Dermis microvascular lymphatic vessel endothelial cell (primary cell): ENCODE measurements around the gene TMEM167B. TPM values are rescaled to one million over a fixed set of nuclear protein-coding genes. Genes with fewer than 3 reads are reported as not detected.

Experiments
- DNase-seq, 2 donors: peaks; one replicate each; pipeline versions ENCODE4 v3.0.0 to v3.0.0-alpha.2; 2010; ENCODE audit warnings: low read depth in 2 of 2
- total RNA-seq: library from RNA; depleted of rRNA; stranded (reverse); fragments of >200 nt; gene quantifications from 2 replicates; pipeline ENCODE4 v1.2.1, GENCODE V29; 2014

TMEM167B gene
- total RNA-seq, 1 donor from 2014 or later: 16.4 TPM

DNA sequence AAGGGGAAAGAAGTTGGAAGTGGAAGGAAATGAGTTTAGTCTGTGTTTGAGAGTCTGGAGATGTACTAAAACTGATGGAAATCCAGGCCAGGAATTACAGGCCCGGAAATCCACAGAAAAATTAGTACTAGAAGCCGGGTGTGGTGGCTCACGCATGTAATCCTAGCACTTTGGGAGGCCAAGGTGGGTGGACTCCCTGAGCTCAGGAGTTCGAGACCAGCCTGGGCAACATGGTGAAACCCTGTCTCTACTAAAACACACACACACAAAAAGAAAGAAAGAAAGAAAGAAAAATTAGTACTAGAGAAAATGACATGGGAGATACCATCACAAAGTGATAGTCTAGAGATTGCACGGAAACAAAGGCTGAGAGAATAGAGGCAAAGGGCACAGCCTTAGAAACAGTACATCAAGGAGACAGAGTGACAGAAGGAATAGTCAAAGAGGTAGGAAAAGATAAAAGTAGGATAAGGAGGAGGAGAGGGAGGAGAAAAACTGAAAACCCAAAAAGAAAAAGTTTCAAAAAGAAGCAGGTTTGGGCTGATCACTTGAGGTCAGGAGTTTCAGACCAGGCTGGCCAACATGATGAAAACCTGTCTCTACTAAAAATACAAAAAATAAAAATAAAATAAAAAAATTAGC is 10.0 kb upstream of the TMEM167B start:
- no peak for DNase-seq

GRCh38 chr1:109083501-109083900 is 7.1 kb upstream of the TMEM167B start:
- DNase-seq: no peak

DNA sequence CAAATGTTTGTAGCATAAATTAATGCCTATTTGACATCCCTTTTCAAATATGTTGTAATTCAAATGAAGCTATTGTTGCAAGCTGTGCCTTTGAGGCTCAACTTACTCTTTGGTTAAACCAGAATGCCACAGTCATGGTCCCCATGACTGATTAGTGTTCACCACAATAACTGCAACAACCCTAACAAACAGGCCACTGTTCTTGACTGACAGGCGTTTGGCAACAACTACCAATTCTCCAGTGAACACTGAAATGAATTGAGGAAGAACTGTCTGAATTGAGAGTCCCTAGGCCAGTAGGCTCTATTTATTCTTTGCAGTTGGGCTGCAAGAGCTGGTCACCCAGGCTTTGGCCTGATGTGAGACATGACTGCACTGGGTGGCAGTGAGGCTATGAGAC is 6.6 kb upstream of the TMEM167B start:
- DNase-seq: no peak

DNA sequence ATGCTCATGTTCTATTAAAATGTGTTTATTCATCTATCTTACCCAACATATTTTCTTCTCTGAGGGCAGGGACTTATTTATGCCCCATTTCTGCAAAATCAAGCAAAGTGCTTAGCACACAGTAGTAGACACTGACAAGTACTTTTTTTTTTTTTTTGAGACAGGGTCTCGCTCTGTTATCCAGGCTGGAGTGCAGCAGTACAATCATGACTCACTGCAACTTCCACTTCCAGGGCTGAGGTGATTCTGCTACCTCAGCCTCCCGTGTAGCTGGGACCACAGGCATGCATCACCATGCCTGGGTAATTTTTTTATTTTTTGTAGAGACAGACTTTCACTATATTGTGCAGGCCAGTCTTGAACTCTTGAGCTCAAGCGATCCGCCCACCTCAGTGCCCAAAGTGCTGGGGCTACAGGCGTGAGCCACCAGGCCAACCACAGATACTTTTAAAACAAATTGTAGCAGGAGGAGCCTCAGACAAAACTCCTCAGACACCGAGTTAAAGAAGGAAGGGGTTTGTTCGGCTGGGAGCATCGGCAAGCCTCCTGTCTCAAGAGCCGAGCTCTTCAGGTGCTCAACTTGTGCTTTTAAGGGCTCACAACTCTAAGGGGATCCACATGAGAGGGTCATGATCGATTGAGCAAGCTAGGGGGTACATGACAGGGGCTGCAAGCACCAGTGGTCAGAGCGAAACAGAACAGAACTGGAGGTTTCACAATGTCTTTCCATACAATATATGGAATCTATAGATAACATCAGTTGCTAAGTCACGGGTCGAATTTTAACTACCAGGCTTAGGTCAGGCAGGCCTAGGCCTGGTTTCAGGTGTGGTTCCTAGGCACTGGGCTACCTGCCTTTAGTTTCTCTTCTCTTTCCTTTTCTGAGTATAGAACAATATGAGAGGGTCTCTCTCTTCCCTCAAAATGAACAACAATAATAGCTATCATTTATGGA is 5.7 kb upstream of the TMEM167B start:
- DNase-seq: no peak

GRCh38 chr1:109089242-109090015 is 1.1 kb upstream of the TMEM167B start:
- DNase-seq: peak; percentile 29 to 35

GRCh38 chr1:109091078-109091838 is 694 bp downstream of the TMEM167B start:
- peak in 1 of 2 donors; percentile 67 for DNase-seq

- peak in 1 of 2 donors; percentile 40 for DNase-seq
Measured at GRCh38 chr1:109091839-109092193, 1.3 kb downstream of the TMEM167B start.

DNA sequence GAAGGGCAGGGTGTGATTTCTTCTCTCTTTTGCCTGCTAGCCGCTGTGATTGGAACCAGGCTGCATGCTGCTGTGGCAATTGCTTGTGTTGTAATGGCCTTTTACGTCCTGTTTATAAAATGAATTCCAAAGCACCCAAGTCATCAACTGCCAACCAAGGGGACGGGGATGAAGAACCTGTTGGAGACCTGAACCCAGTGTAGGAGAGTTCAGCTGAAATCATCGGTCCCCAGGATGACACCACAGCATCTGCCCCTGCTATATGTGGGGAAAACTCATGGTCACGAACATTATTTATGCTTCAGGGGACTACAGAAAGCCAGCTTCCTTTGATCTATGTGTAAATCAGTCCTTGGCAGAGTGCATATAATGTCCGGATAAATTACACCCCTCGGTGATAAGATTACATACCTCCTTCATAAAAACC is 3.8 kb downstream of the TMEM167B start:
- DNase-seq: no peak

DNA sequence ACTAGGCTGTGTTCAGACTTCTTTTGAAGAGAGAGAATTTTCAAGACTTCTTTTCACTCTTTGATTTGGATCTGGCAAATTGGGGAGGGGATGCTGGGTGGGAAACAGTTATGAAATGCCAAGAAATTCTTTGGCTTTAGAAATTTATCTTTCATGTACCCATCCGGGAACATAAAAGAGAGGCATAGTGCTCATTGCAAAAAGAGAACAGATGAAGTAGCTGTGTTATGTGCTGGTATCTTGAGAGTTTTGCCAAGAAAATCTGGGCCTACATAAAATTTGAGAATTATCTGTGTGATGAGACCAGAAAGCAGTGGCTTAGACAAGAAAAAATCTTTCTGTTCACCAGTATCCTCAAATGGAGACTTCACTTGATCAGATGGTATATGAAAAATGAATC is 4.3 kb downstream of the TMEM167B start:
- no peak for DNase-seq

DNA sequence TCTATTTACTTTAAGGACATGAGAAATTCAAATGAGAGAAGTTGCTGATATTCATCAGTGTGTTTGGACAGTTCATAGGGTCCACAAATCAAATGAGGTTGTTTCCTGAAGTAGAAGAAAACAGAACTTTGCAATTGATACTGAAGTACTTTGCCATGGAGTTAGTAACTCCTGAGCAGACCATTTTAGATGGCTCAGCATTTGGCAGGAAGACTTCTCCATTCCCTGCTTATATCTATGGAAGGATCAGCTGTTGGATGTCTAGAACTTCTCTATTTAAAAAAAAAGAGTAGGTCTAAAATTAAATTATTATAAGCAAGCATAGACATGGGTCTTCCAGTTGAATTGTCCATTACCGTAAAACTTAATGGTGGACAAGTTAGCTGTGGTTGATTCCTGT is 5.1 kb downstream of the TMEM167B start:
- DNase-seq: no peak

- DNase-seq: no peak
Measured at GRCh38 chr1:109096120-109096519, 5.6 kb downstream of the TMEM167B start.

DNA sequence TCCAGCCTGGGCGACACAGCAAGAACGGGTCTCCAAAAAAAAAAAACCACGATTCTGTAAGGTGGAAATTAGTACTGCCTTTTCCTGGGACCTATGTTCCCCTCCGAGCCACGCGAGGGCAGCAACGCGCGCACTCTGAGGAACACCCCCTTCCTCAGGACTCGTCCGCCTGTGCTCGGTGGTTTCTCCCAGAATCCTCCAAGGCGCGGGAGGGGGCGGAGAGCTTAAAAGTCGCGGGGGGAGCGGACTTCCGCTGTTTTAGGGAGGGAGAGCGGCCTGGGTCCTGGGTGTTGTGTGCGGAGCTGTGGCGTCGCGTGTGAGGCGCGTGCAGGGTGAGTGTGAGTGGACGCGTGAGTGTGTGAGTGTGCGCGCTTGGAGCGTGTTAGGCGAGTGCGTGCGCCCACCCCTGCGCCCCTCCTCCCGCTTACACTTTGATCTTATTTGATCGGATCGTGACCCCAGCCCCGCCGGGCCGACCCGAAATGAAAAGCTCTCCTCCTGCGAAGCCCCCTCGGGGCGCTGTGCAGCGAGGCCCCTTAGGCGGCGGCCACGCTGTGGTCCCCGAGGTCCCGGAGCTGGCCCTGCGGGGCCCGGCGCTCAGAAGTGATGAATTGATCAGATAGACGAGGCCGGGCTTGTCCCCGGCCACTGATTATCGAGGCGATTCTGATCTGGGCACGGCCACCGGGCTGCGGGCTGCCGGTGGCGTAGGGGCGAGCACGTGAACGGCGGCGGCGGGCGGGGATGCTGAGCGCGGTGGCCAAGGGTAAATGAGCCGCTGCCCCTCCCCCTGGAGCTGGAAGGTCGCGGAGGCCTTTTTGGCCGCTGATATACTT is 9.6 kb downstream of the TMEM167B start:
- peak; percentile 77 to 96 for DNase-seq

DNA sequence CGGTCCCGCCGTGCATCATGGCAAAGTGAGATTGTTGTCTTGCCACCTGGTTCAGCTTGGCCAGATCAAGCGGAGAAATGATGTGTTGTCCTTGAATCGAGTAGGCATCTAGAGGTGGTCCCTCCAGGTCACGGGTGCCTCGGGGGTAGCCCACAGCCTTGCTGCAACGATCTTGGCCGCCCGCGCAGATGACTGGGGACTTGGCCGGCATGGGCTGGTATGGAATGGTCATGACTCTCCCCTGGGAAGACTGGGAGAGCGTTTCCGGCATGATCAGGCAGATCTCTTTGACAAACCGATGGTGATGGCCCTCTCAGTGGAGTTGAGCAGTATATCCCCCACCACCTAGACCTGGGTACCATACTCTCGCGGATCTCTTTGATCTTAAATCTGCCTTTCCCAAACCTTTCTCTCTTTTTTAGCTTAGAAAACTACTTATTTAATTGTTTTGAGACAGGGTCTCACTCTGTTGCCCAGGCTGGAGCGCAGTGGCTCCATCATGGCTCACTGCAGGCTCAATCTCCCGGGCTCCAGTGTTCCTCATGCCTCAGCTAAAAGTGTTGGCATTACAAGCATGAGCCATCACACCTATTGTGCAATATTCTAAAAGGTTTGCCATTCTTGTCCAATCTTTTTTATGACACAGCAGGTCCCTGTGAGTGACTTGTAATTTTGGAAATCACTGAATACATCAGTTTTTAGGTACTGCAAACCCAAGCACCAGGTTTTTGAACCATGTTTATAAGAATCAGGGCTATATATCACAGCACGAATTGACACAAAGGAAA is 14.0 kb downstream of the TMEM167B start:
- no peak for DNase-seq

- DNase-seq: no peak
Measured at GRCh38 chr1:109105881-109106280, 15.3 kb downstream of the TMEM167B start.

DNA sequence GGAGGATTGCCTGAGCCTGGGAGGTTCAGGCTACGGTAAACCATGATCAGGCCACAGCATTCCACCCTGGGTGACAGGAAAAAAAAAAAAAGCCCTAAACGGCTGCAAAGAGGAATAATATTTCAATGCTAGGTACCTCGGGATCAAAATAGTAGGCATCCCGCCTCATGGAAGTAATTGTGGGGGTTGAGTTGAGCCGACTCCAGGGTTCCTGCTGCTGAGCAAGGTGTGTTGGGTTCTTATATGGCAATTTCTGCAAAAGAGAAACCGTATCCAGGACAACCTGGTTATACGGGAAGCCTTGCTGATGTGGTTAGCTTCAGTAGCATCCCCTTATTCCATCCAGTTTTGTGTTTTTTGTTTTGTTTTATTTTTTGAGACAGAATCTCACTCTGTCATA is 17.2 kb downstream of the TMEM167B start:
- DNase-seq: no peak

GRCh38 chr1:109109906-109110305 is 19.3 kb downstream of the TMEM167B start:
- no peak for DNase-seq

GRCh38 chr1:109111386-109112055 is 21.0 kb downstream of the TMEM167B start:
- no peak for DNase-seq

DNA sequence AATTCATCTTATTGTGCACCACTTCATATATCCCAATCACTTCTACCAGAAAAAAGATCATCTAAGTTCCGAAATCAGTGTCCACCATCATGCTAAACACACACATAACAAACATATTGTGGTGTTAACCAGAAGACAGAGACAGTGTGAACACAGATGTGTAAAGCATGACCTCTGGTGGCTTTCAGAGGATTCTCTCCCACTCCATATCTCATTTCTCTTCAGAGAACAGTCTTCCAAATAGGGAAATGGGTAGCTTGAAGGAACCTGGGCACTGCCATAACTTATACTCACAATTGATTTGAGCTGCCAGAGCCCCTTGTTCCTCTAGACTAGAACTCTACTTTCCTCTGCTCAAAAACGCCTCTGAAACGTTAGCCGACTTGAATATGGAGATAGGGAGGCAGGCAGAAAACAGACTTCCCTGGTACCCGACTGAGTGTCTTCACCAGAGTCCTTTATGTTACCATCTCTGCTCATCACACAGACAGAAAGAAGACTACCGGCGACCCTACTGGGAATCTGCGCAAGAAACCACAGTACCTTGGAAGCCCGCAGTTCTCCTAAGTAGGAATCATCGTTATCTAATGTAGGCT is 21.6 kb downstream of the TMEM167B start:
- DNase-seq: peak; percentile 27 to 41
